NCI-H2227 treated with DMSO at 0.1 percent for 48 hours (cell line): Measurements from ENCODE around the gene DCAF15.

Source experiments
- DNase-seq: peaks from one replicate; lab custom pipeline; 2025; lab: John Stamatoyannopoulos, UW

The DCAF15 gene

GRCh38 chr19:13930402-13930801 lies 21.9 kb upstream of the DCAF15 start:
- no peak for DNase-seq

- no peak for DNase-seq
Observed at GRCh38 chr19:13931391-13932148, 20.7 kb upstream of the DCAF15 start.

- no peak for DNase-seq
Observed at GRCh38 chr19:13932149-13932637, 20.1 kb upstream of the DCAF15 start.

GRCh38 chr19:13932911-13933393 lies 19.4 kb upstream of the DCAF15 start:
- DNase-seq = no peak

- DNase-seq = no peak
Observed at GRCh38 chr19:13934785-13935109, 17.6 kb upstream of the DCAF15 start.

GRCh38 chr19:13935765-13936510 lies 16.4 kb upstream of the DCAF15 start:
- DNase-seq = no peak

- DNase-seq = peak; percentile 2
Observed at GRCh38 chr19:13937479-13938300, 14.6 kb upstream of the DCAF15 start.

GRCh38 chr19:13938301-13939064 lies 13.8 kb upstream of the DCAF15 start, which contains the start of gene PODNL1:
Gene PODNL1, minus strand, starts transcription at chr19:13938417. Its CDS starts 236 bp downstream, at chr19:13938181.
- DNase-seq = no peak

- DNase-seq = no peak
Observed at GRCh38 chr19:13942023-13942684, 10.2 kb upstream of the DCAF15 start.

GRCh38 chr19:13946414-13946813 lies 5.9 kb upstream of the DCAF15 start:
- DNase-seq = no peak

GRCh38 chr19:13951043-13951442 lies 1.3 kb upstream of the DCAF15 start:
- DNase-seq = no peak

GRCh38 chr19:13951799-13952153 lies 533 bp upstream of the DCAF15 start:
- DNase-seq = no peak

- peak; percentile 27 for DNase-seq
Observed at GRCh38 chr19:13952931-13953531, 722 bp downstream of the DCAF15 start.

- no peak for DNase-seq
Observed at GRCh38 chr19:13954185-13954584, 1.9 kb downstream of the DCAF15 start.

- DNase-seq = no peak
Observed at GRCh38 chr19:13955662-13956364, 3.5 kb downstream of the DCAF15 start.

GRCh38 chr19:13956365-13956744 lies 4.0 kb downstream of the DCAF15 start:
- DNase-seq = no peak

GRCh38 chr19:13957051-13957450 lies 4.7 kb downstream of the DCAF15 start:
- DNase-seq = no peak

- DNase-seq = no peak
Observed at GRCh38 chr19:13958043-13958442, 5.7 kb downstream of the DCAF15 start.

GRCh38 chr19:13959141-13959961 lies 7.0 kb downstream of the DCAF15 start:
- DNase-seq = no peak
